IMR-90 (cell line): Measurements from ENCODE around the gene TMC1. TPM values are rescaled to one million over a fixed set of nuclear protein-coding genes. Genes with fewer than 3 reads are reported as not detected.

ENCODE experiments used
- ATAC-seq: fragments of 200-7000 bp; cut with Tn5 transposase; 2 replicates; pipeline ENCODE4 v1.9.1; 2020; ENCODE audit warnings: low read depth, mild to moderate bottlenecking, moderate library complexity
- BruUV-seq: library from RNA; stranded (reverse); fragments of 400-500 nt; replicated peaks from 2 replicates; lab custom pipeline; 2021; lab: Mats Ljungman, UMichigan
- CTCF ChIA-PET: fragments of 300-600 bp; formaldehyde crosslinking; extraction: SDS; loops from one replicate; lab custom pipeline; 2021; ENCODE audit warnings: antibody characterized with exemption; lab: Yijun Ruan, JAX
- POLR2A ChIA-PET: fragments of 300-600 bp; sonication (Branson Sonifier 250); formaldehyde crosslinking; loops from one replicate; lab custom pipeline; 2022; ENCODE audit warnings: antibody characterized with exemption; ENCODE audit not compliant: unreplicated experiment; lab: Charles Lee
- DNase-seq: peaks from one replicate; pipeline ENCODE4 v3.0.0; 2013
- H2AFZ ChIP-seq: replicated peaks from 2 replicates; pipeline ENCODE3; 2013; ENCODE audit warnings: low read length, mild to moderate bottlenecking; ENCODE audit not compliant: poor library complexity
- H2AK5ac ChIP-seq: 2 replicates; pipeline ENCODE4 v1.6.1; 2013; ENCODE audit warnings: low read depth, low read length, inconsistent platforms
- H2AK9ac ChIP-seq: replicated peaks from 2 replicates; pipeline ENCODE3; 2013; ENCODE audit warnings: mild to moderate bottlenecking, low read depth, low read length, moderate library complexity; ENCODE audit not compliant: poor library complexity
- H2BK120ac ChIP-seq: 2 replicates; pipeline ENCODE4 v1.6.1; 2013; ENCODE audit warnings: low read depth, low read length, inconsistent platforms
- H2BK15ac ChIP-seq: 3 replicates; pipeline ENCODE4 v1.6.1; 2013; ENCODE audit warnings: low read depth, low read length, inconsistent platforms
- H2BK20ac ChIP-seq: 2 replicates; pipeline ENCODE4 v1.6.1; 2013; ENCODE audit warnings: low read depth, mild to moderate bottlenecking, inconsistent platforms, low read length, moderate library complexity
- H2BK5ac ChIP-seq: 2 replicates; pipeline ENCODE4 v1.6.1; 2013; ENCODE audit warnings: mild to moderate bottlenecking, low read depth, low read length, inconsistent platforms; ENCODE audit not compliant: poor library complexity, severe bottlenecking
- H3K14ac ChIP-seq: replicated peaks from 2 replicates; pipeline ENCODE4 v1.6.1; 2013; ENCODE audit warnings: low read depth, low read length, inconsistent platforms
- H3K18ac ChIP-seq: 2 replicates; pipeline ENCODE4 v1.6.1; 2013; ENCODE audit warnings: low read depth, low read length, control low read depth
- H3K23ac ChIP-seq: 2 replicates; pipeline ENCODE4 v1.6.1; 2013; ENCODE audit warnings: low read depth, low read length, inconsistent platforms
- H3K27ac ChIP-seq: 2 replicates; pipeline ENCODE4 v1.5.1; 2013; ENCODE audit warnings: mild to moderate bottlenecking, control low read depth, low read length; ENCODE audit not compliant: insufficient read depth
- H3K27me3 ChIP-seq: 2 replicates; pipeline ENCODE4 v1.6.1; 2013; ENCODE audit warnings: low read length; ENCODE audit not compliant: control insufficient read depth, insufficient read depth
- H3K36me3 ChIP-seq: 2 replicates; pipeline ENCODE4 v1.6.1; 2013; ENCODE audit warnings: low read length, mixed read lengths; ENCODE audit not compliant: control insufficient read depth, insufficient read depth
- H3K4ac ChIP-seq: 2 replicates; pipeline ENCODE4 v1.6.1; 2013; ENCODE audit warnings: low read depth, low read length, inconsistent platforms
- H3K4me1 ChIP-seq: 2 replicates; pipeline ENCODE4 v1.6.1; 2013; ENCODE audit warnings: low read length, mixed read lengths; ENCODE audit not compliant: control insufficient read depth, insufficient read depth
- H3K4me2 ChIP-seq: 2 replicates; pipeline ENCODE4 v1.6.1; 2013; ENCODE audit warnings: low read depth, mild to moderate bottlenecking, control low read depth, low read length, moderate library complexity
- H3K4me3 ChIP-seq: 2 replicates; pipeline ENCODE4 v1.5.1; 2013; ENCODE audit warnings: low read depth, mild to moderate bottlenecking, control low read depth, low read length, moderate library complexity; ENCODE audit not compliant: insufficient read depth
- H3K56ac ChIP-seq: 2 replicates; pipeline ENCODE4 v1.6.1; 2013; ENCODE audit warnings: low read length, inconsistent platforms; ENCODE audit not compliant: insufficient read depth; ENCODE audit errors: extremely low read depth
- H3K79me1 ChIP-seq, 2 experiments: 2 replicates each; pipeline ENCODE4 v1.6.1; 2013; ENCODE audit warnings: low read length in 2 of 2, inconsistent platforms in 1 of 2, low read depth in 1 of 2
- H3K9ac ChIP-seq: 2 replicates; pipeline ENCODE4 v1.6.1; 2013; ENCODE audit warnings: low read depth, low read length, control low read depth
- H3K9me1 ChIP-seq: 2 replicates; pipeline ENCODE4 v1.6.1; 2013; ENCODE audit warnings: low read length, inconsistent platforms; ENCODE audit not compliant: insufficient read depth
- H3K9me3 ChIP-seq: 2 replicates; pipeline ENCODE4 v1.6.1; 2013; ENCODE audit warnings: low read length; ENCODE audit not compliant: control insufficient read depth, insufficient read depth
- H4K20me1 ChIP-seq: 2 replicates; pipeline ENCODE4 v1.6.1; 2013; ENCODE audit warnings: low read length, inconsistent platforms; ENCODE audit not compliant: insufficient read depth
- H4K5ac ChIP-seq: 2 replicates; pipeline ENCODE4 v1.6.1; 2013; ENCODE audit warnings: mild to moderate bottlenecking, low read depth, low read length, control low read depth
- H4K8ac ChIP-seq, 2 experiments: 2 replicates each; pipeline ENCODE4 v1.6.1; 2013; ENCODE audit warnings: low read depth in 2 of 2, low read length in 2 of 2, control low read depth in 1 of 2, inconsistent platforms in 1 of 2
- H4K91ac ChIP-seq: 2 replicates; pipeline ENCODE4 v1.6.1; 2013; ENCODE audit warnings: low read depth, low read length, inconsistent platforms; ENCODE audit not compliant: insufficient read depth
- BHLHE40 ChIP-seq: fragments of 150-350 bp; IDR thresholded peaks from 2 replicates; pipeline ENCODE4 v1.6.1; 2016; ENCODE audit warnings: mild to moderate bottlenecking, low read depth, low read length
- CEBPB ChIP-seq: IDR thresholded peaks from 2 replicates; pipeline ENCODE4 v1.6.1; 2012; ENCODE audit warnings: low read depth, low read length, improper control_type of control experiment
- CHD1 ChIP-seq: IDR thresholded peaks from 2 replicates; pipeline ENCODE4 v1.6.1; 2012; ENCODE audit warnings: low read depth, low read length, improper control_type of control experiment
- FOS ChIP-seq: fragments of 150-350 bp; IDR thresholded peaks from 2 replicates; pipeline ENCODE4 v1.6.1; 2016; ENCODE audit warnings: low read depth, low read length
- MAFK ChIP-seq: IDR thresholded peaks from 2 replicates; pipeline ENCODE4 v1.6.1; 2012; ENCODE audit warnings: low read depth, low read length, improper control_type of control experiment
- MAZ ChIP-seq: IDR thresholded peaks from 2 replicates; pipeline ENCODE4 v1.6.1; 2012; ENCODE audit warnings: low read depth, mild to moderate bottlenecking, low read length, improper control_type of control experiment, moderate library complexity, borderline replicate concordance
- MXI1 ChIP-seq: IDR thresholded peaks from 2 replicates; pipeline ENCODE4 v1.6.1; 2012; ENCODE audit warnings: low read depth, mild to moderate bottlenecking, low read length, moderate library complexity, borderline replicate concordance
- NFE2L2 ChIP-seq: fragments of 150-350 bp; IDR thresholded peaks from 2 replicates; pipeline ENCODE4 v1.6.1; 2016; ENCODE audit warnings: low read depth, mild to moderate bottlenecking, low read length
- POLR2A ChIP-seq: IDR thresholded peaks from 2 replicates; pipeline ENCODE4 v1.6.1; 2012; ENCODE audit warnings: mild to moderate bottlenecking, low read depth, low read length
- RAD21 ChIP-seq: IDR thresholded peaks from 2 replicates; pipeline ENCODE4 v1.6.1; 2012; ENCODE audit warnings: low read length, improper control_type of control experiment
- RCOR1 ChIP-seq: IDR thresholded peaks from 2 replicates; pipeline ENCODE4 v1.6.1; 2012; ENCODE audit warnings: mild to moderate bottlenecking, low read length, improper control_type of control experiment; ENCODE audit not compliant: insufficient replicate concordance
- RFX5 ChIP-seq: IDR thresholded peaks from 2 replicates; pipeline ENCODE4 v1.8.0; 2012; ENCODE audit warnings: low read depth, mild to moderate bottlenecking, low read length, moderate library complexity
- SMC3 ChIP-seq: fragments of 150-350 bp; IDR thresholded peaks from 2 replicates; pipeline ENCODE4 v1.6.1; 2016; ENCODE audit warnings: low read depth, mild to moderate bottlenecking, antibody characterized with exemption, low read length, moderate library complexity
- WGBS, 2 experiments: methylation state at CpG; one replicate each; pipeline versions ENCODE4 v1.1.5 to v1.1.7; 2013; ENCODE audit warnings: missing lambda C conversion rate in 2 of 2; ENCODE audit not compliant: insufficient read length in 1 of 2; ENCODE audit errors: extremely low coverage in 2 of 2; 5-methylcytosine and 5-hydroxymethylcytosine counted together
- dilution Hi-C: fragments of 300-500 bp; cut with HindIII; formaldehyde crosslinking; loops from one replicate; pipeline ENCODE4 v1.14.3; 2018; ENCODE audit warnings: low sequenced_read_pairs; ENCODE audit not compliant: unreplicated experiment
- in situ Hi-C: fragments of 300-500 bp; cut with MboI; formaldehyde crosslinking; loops from 3 replicates; pipeline ENCODE4 v1.14.3; 2019; ENCODE audit warnings: low sequenced_read_pairs, inconsistent platforms, mixed read lengths
- intact Hi-C: fragments of 100-400 bp; cut with micrococcal nuclease; formaldehyde crosslinking; loops from 2 replicates; pipeline ENCODE4 v1.10.0; 2022
- polyA plus RNA-seq, 3 experiments: library from polyadenylated mRNA; depleted of rRNA; stranded (reverse); fragments of >200 nt; gene quantifications; 2 replicates each; pipeline ENCODE4 v1.2.3, GENCODE V29; 2012; ENCODE audit warnings: low replicate concordance in 1 of 3
- total RNA-seq: library from RNA; depleted of rRNA; stranded (reverse); fragments of >200 nt; gene quantifications from 2 replicates; pipeline ENCODE4 v1.2.3, GENCODE V29; 2012
- TF ChIP-seq, protein P1 (sequence below): fragments of 150-350 bp; IDR thresholded peaks from 2 replicates; pipeline ENCODE4 v1.6.1; 2017; ENCODE audit warnings: mild to moderate bottlenecking, antibody characterized with exemption, low read length, low read depth
- TF ChIP-seq, protein P2 (sequence below): fragments of 150-350 bp; IDR thresholded peaks from 2 replicates; pipeline ENCODE4 v1.6.1; 2016; ENCODE audit warnings: low read depth, mild to moderate bottlenecking, low read length, moderate library complexity, borderline replicate concordance
- TF ChIP-seq, protein P3 (sequence below): conservative IDR thresholded peaks from 2 replicates; pipeline ENCODE4 v1.5.1; 2012; ENCODE audit warnings: mild to moderate bottlenecking, low read depth, low read length, improper control_type of control experiment

Gene TMC1
- total and polyA plus RNA-seq, 2 of the 4 experiments (the other 2 are of a cell fraction), result not detected

DNA sequence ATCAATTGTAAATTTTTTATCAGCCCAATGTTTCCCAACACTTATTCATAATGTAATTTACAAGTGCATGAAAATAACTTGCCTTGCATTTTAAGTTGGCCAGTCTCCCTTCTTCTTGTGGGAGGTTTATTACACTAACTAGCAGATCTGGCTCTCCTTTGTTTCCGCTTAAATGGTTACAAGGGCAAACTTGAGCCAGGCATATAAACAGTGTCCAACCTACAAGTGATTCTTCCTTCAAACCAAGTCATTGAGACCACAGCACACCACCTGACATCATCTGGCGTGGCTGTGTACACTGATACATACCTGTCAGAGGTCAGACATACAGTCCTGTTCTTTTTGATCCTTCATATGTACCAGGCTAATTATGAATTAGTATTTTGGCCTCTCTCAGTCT is 351.3 kb downstream of the TMC1 start:
- Histone ChIP-seq H2BK120ac (no peak overlapping the region), H3K18ac (no peak overlapping the region), H4K20me1 (no peaks in the 10 kb centered on the region), H3K4ac (no peak overlapping the region), H3K9ac (no peak overlapping the region), H3K79me1 (no peaks in the 10 kb centered on the region), H3K27ac (no peak overlapping the region), H3K23ac (no peak overlapping the region), H2AK9ac (no peak overlapping the region), H2BK15ac (no peak overlapping the region), H4K5ac (no peak overlapping the region), H3K56ac (no peak overlapping the region), H3K14ac (no peak overlapping the region), H3K4me1 (no peaks in the 10 kb centered on the region), H3K36me3 (no peaks in the 10 kb centered on the region), H4K8ac (no peak overlapping the region), H3K9me1 (no peaks in the 10 kb centered on the region), H2BK20ac (no peak overlapping the region), H2AK5ac (no peak overlapping the region), H3K4me2 (no peak overlapping the region), H3K4me3 (no peak overlapping the region), H2BK5ac (no peak overlapping the region), H3K9me3 (no peaks in the 10 kb centered on the region), H3K27me3 (no peaks in the 10 kb centered on the region), H2AFZ (no peak overlapping the region), H4K91ac (no peak overlapping the region)
- ChIA-PET CTCF (no interaction called here), POLR2A (no interaction called here)
- intact Hi-C loops (loop anchor here (5.0 kb wide), 2 partner anchors 35 to 310 kb away; no protein-coding TSS in a partner anchor), dilution Hi-C loops (no loop called here), in situ Hi-C loops (no loop called here)
- no TSS peak for BruUV-seq
- DNase-seq (no peak), ATAC-seq (no peak)
- TF ChIP-seq RFX5 (no peak), SMC3 (no peak), MAZ (no peak), FOS (no peak), MAFK (no peak), RAD21 (no peak), BHLHE40 (no peak), NFE2L2 (no peak), POLR2A (no peak), MXI1 (no peak), CEBPB (no peak), RCOR1 (no peak), CHD1 (no peak)
- TF ChIP-seq, protein P1, sequence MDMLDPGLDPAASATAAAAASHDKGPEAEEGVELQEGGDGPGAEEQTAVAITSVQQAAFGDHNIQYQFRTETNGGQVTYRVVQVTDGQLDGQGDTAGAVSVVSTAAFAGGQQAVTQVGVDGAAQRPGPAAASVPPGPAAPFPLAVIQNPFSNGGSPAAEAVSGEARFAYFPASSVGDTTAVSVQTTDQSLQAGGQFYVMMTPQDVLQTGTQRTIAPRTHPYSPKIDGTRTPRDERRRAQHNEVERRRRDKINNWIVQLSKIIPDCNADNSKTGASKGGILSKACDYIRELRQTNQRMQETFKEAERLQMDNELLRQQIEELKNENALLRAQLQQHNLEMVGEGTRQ, result no peak
- TF ChIP-seq, protein P2, sequence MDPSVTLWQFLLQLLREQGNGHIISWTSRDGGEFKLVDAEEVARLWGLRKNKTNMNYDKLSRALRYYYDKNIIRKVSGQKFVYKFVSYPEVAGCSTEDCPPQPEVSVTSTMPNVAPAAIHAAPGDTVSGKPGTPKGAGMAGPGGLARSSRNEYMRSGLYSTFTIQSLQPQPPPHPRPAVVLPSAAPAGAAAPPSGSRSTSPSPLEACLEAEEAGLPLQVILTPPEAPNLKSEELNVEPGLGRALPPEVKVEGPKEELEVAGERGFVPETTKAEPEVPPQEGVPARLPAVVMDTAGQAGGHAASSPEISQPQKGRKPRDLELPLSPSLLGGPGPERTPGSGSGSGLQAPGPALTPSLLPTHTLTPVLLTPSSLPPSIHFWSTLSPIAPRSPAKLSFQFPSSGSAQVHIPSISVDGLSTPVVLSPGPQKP, result no peak
- TF ChIP-seq, protein P3, sequence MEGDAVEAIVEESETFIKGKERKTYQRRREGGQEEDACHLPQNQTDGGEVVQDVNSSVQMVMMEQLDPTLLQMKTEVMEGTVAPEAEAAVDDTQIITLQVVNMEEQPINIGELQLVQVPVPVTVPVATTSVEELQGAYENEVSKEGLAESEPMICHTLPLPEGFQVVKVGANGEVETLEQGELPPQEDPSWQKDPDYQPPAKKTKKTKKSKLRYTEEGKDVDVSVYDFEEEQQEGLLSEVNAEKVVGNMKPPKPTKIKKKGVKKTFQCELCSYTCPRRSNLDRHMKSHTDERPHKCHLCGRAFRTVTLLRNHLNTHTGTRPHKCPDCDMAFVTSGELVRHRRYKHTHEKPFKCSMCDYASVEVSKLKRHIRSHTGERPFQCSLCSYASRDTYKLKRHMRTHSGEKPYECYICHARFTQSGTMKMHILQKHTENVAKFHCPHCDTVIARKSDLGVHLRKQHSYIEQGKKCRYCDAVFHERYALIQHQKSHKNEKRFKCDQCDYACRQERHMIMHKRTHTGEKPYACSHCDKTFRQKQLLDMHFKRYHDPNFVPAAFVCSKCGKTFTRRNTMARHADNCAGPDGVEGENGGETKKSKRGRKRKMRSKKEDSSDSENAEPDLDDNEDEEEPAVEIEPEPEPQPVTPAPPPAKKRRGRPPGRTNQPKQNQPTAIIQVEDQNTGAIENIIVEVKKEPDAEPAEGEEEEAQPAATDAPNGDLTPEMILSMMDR, result no peak
- no CpG with 5 or more reads among the region's 2 CpGs for WGBS, 2 experiments
